ENCODE measurements around the gene HOXA10.

The HOXA10 gene

GRCh38 chr7:27173956-27174873 is at the start of gene HOXA10:
Gene HOXA10, minus strand, starts transcription at chr7:27174320. Its CDS starts 14 bp downstream, at chr7:27174306.
- no peak for DNase-seq

GRCh38 chr7:27221201-27221797 is 47.2 kb upstream of the HOXA10 start:
- no peak for DNase-seq

GRCh38 chr7:27220440-27220955 is 46.4 kb upstream of the HOXA10 start:
- no peak for DNase-seq

- DNase-seq: no peak
These were observed 45.7 kb upstream of the HOXA10 start for GRCh38 chr7:27219821-27220220.

- DNase-seq: no peak
These were observed 43.8 kb upstream of the HOXA10 start for GRCh38 chr7:27217951-27218350.

- DNase-seq: no peak
These were observed 41.2 kb upstream of the HOXA10 start for GRCh38 chr7:27215356-27215755.

GRCh38 chr7:27214239-27214950 is 40.3 kb upstream of the HOXA10 start:
- DNase-seq: no peak

GRCh38 chr7:27213433-27214238 is 39.5 kb upstream of the HOXA10 start:
- DNase-seq: no peak

GRCh38 chr7:27212497-27213432 is 38.6 kb upstream of the HOXA10 start:
- no peak for DNase-seq

- no peak for DNase-seq
These were observed 37.7 kb upstream of the HOXA10 start for GRCh38 chr7:27211764-27212204.

GRCh38 chr7:27211084-27211446 is 36.9 kb upstream of the HOXA10 start:
- no peak for DNase-seq

- peak in 2 of 6 experiments; percentile 17 to 50 for DNase-seq
These were observed 36.4 kb upstream of the HOXA10 start for GRCh38 chr7:27210441-27211083.

- DNase-seq: peak in 1 of 6 experiments; percentile 50
These were observed 35.9 kb upstream of the HOXA10 start for GRCh38 chr7:27209933-27210440.

GRCh38 chr7:27208998-27209397 is 34.9 kb upstream of the HOXA10 start:
- no peak for DNase-seq

GRCh38 chr7:27207348-27207985 is 33.3 kb upstream of the HOXA10 start:
- no peak for DNase-seq

GRCh38 chr7:27205325-27206280 is 31.5 kb upstream of the HOXA10 start:
- no peak for DNase-seq

- no peak for DNase-seq
These were observed 30.8 kb upstream of the HOXA10 start for GRCh38 chr7:27204851-27205322.

GRCh38 chr7:27203964-27204594 is 30.0 kb upstream of the HOXA10 start:
- DNase-seq: no peak

Data from stimulated activated naive CD4-positive, alpha-beta T cell (primary cell).